HG02642 (cell line): ENCODE results near the gene FBLN2.

Experiments
- ATAC-seq: cut with Tn5 transposase; IDR thresholded peaks from one replicate; pipeline ENCODE4 v1.9.1; 2021; ENCODE audit warnings: mild to moderate bottlenecking; ENCODE audit not compliant: unreplicated experiment, poor library complexity

Gene FBLN2

GRCh38 chr3:13529196-13530112 is 19.5 kb upstream of the FBLN2 start:
- no peak for ATAC-seq

- ATAC-seq, result no peak
Observed at GRCh38 chr3:13530241-13531009, 18.5 kb upstream of the FBLN2 start.

GRCh38 chr3:13532085-13532484 is 16.8 kb upstream of the FBLN2 start:
- no peak for ATAC-seq

- no peak for ATAC-seq
Observed at GRCh38 chr3:13532631-13533030, 16.3 kb upstream of the FBLN2 start.

GRCh38 chr3:13533885-13534301 is 15.0 kb upstream of the FBLN2 start:
- ATAC-seq, result no peak

DNA sequence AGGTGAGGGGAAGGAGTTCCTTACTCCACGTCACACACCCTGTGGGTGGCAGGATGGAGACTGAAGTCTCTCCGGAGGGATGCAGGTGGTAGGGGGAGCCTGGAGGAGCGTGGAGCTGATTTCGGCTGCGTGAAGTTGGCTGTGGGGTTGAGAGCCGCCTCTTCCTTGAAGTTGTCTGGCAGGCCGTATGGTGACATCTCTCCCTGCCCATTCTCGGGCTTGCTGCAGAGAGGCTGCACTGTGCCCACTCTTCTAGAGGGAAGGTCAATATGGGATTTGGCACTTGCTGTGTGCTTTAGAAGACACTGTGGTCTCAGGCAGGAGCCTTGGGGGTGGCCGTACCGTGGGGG is 13.4 kb upstream of the FBLN2 start:
- ATAC-seq, result no peak

- no peak for ATAC-seq
Observed at GRCh38 chr3:13535905-13536304, 13.0 kb upstream of the FBLN2 start.

DNA sequence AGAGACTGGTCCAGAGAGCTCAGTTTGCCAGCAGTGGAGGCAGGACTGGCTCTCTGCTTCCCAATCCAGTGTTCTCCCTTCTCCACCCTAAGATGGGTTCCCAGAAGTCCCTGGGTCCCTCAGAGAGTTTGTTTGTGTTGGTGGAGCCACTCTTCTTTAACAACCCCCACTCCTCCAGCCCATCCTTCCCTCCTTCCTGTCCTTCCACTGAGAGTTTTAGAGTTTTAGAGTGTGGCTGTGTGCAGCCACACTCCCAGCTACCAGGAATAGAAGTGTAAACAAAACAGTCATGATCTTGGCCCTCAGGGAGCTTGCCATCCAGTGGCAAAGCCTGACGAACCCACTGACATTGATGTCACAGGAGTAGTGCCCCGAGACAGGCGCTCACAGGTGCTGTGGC is 12.5 kb upstream of the FBLN2 start:
- no peak for ATAC-seq

DNA sequence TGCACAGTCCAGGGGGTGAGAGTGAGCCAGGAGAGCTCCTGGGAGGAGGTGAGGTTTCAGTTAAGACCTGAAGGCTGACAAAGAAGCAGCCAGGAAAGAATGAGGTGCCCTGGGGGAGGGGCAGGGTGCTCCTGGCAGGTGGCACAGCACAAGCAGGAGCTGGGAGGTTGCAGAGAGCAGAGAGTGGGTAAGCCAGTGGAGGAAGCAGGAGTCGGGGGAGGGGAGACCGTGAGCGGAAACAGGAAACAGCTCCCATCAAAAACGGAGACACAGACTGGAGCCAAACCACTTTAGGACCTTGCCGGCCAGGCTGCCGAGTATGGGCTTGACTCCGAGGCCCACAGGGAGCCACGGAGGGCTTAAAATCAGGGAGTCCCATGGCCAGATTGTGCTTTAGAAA is 12.1 kb upstream of the FBLN2 start:
- no peak for ATAC-seq

GRCh38 chr3:13537244-13537908 is 11.5 kb upstream of the FBLN2 start:
- no peak for ATAC-seq

DNA sequence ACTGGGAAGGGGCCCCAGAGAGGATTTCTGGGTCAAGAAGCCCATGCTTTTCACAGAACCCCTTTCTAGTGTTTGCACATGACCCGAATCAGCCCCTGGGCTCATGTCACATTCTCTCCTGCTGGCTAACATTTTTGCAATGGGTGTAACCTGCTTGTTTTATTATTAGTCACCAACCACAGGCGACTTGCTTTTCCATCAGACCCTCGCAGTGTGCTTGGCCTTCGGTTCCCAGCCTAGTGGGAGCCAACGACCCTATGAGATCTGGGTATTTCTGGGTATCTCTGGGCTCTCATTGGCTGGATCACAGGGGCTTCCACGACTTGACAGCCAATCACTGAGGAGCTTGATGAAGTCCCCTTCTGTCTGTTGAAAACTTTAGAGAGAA is 11.0 kb upstream of the FBLN2 start:
- ATAC-seq, result no peak

DNA sequence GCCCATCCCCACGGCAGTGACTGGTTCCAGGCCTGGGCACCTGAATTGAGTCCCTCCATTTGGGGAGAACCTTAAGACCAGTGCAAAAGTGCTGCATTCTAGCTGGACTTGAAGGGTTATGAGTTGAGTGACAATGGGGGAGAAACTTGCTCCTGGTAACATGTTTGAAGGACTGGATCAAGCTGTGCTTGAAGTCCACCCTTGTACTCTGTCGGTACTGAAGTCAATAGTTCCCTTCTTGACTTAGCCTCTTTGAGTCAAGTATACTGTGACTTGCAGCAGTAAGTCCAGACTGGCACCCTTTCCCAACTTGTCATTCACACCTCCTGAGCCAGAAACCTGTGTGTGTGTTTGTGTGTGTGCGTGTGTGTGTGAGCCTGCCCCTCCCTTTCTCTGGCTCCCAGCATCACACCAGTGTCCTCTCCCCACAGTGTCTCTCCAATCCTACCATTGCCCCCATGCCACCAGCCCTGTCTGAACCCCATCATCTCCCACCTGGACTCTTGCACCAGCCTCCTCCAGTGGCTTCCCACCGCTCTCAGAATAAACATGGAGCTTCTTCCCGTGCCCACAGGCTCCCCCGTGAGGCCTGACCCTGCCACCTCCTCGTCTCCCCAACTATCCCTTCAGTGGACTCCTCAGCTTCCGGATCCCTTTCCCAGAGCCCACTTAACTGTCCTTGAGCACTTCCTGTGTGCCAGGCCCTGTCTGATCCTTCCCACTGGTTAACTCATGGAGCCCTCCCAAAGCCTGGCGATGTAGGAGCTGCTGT is 10.2 kb upstream of the FBLN2 start:
- no peak for ATAC-seq

DNA sequence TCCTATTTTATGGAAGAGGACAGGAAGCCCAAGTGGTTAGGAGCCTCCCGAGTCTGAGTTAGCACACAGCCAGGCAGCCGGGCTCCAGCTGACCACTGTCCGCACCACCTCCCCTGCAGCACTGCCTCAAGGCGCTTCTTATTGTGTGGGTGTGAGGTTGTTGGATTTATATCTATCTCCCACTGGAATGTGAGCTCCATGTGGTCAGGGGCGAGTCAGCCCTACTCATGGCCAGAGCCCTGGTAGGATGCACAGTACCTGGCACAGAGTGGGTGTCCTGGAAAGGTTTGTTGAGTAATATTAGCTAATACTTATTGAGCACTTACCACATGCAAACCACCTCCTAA is 9.7 kb upstream of the FBLN2 start:
- no peak for ATAC-seq

DNA sequence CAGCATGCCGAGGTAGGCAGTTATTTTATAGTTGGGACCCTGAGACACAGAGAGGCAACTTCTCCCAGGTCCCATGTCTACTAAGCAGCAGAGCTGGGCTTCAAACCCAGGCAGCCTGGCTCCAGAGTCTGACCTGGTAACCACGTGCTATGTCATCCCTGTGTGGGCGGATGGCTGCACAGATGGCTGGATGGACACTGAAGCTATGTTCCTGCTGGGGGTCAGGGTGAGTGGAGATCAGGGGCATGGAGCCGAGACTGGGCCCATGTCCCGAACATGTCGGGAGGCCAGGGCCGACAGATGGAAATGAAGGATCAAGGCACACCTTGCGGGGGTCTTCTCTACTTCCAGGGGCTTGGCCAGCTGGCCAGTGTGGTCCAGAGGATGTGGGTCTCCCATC is 9.3 kb upstream of the FBLN2 start:
- no peak for ATAC-seq

DNA sequence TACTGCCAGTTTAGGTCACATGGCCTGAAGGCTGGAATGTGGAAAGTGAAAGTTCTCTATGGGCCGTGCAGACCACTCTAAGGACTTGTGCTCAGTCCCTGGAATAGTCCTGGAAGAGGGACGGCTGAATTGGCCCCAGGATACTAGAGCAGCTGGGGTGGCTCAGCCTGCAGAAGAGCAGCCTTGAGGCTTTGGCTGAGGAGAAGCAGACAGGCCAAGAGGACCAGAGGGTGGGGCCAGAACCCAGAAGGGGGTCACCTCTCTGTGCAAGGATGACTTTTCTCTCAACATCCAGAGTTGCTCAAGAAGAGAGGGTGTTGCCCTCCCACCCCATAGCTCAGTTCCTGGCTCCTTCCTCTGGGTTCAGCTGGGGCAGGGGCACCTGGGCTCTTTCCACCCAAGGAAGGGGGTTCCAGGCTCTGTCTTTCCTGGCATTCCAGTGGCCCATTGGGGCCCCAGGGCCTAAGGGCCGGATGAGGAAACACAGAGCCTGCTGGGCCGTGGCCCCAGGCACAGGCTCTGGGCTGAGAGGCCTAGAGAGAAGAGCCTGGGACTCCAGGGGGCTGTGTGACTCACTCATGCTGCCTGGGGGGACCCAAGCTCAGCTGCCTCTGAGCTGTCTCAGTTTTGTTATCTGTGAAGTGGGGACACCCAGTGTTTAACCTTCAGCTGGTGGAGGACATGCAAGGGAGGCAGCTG is 8.5 kb upstream of the FBLN2 start:
- ATAC-seq, result no peak

- ATAC-seq, result no peak
Observed at GRCh38 chr3:13541691-13542090, 7.2 kb upstream of the FBLN2 start.

GRCh38 chr3:13542142-13542541 is 6.8 kb upstream of the FBLN2 start:
- no peak for ATAC-seq

DNA sequence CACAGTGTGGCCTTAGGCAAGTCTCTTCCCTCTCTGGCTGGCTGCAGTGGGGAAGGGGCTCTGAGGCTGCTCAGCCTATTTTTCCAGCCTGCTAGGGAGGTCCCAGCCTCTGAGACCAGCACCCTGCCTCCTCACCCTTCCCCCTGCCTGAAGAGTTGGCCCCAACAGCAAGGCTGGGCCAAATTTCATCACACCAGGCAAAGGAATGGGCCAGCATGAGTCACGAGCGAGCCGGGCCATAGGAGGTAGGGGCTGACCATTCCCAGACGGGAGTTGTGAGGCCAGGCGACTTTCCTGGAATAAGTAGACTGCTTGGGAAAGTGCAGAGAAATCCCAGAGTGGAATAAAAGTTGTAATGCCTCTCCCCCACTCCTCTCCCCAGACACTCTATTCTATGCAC is 5.7 kb upstream of the FBLN2 start:
- ATAC-seq, result no peak

DNA sequence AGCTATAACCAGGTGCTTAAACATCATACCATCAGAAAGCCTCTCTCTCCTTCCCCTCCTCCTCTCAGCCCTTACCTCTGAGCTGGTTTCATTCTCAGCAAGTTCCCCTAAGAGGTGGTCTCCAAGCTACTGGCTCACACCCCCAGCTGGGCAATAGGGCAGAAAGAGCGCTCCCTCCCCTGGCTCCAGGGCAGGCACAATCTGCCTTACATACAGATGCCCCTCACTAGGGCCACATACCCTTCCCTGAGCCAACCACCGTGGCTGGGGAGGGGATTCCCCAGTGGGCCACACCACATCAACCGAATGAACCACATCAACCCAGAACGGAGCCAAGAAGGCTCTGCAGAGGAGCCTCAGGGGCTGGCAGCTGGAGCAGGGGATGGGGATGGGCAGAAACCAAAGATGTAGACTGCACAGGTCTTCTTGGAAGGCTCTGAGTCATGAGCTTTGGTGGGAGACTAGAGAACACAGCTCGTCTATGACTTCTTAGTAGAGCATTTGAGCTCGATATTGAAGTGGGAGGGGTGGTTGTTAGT is 4.6 kb upstream of the FBLN2 start:
- ATAC-seq, result no peak
